HTERT RPE-1 (cell line): ENCODE measurements around the gene EMSY.
"Not testable (repeated sequence)": the region's sequence is repeated elsewhere in the genome, so short reads cannot be mapped to it uniquely, and the experiment has no call there.

Source experiments
- in situ Hi-C: fragments of 300-500 bp; cut with MboI; formaldehyde crosslinking; loops from 4 replicates; pipeline ENCODE4 v1.14.3; 2020; ENCODE audit warnings: low sequenced_read_pairs

EMSY gene

GRCh38 chr11:76562541-76562940, 117.7 kb downstream of the EMSY start:
- in situ Hi-C loops = no loop called here

DNA sequence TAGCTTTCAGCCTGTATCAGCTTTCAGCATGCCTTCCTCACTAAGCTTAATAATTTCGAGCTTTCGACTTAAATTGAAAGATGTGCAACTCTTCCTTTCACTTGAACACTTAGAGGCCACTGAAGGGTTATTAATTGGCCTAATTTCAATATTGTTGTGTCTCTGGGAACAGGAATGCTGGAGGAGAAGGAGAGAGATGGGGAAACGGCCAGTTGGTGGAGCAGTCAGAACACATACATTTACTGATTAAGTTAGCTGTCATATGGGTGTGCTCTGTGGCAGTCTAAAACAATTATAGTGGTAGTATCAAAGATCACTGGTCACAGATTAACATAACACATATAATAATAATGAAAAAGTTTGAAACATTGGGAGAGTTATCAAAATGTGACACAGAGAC, 119.5 kb downstream of the EMSY start:
- in situ Hi-C loops = no loop called here

DNA sequence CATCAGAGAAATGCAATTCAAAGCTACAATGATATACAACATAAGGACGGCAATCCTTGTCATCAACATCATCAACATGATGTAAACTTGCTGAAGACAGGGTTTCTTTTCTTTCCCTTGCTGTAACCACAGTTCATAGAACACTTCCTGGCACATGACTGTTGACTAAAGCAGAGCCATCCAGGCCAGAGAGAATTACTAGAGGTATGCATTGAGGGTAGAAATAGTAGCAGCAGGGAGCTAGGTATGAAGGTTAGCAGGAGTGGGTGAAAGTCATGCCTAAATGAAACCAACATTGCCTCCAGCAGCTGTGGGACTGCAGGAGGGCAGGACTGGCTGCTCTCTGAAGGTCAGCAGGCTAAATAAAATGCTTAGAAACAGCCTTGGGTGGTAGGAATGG, 122.0 kb downstream of the EMSY start:
- in situ Hi-C loops = no loop called here

GRCh38 chr11:76567261-76567660, 122.4 kb downstream of the EMSY start:
- in situ Hi-C loops = no loop called here

GRCh38 chr11:76568139-76568538, 123.3 kb downstream of the EMSY start:
- in situ Hi-C loops = no loop called here

DNA sequence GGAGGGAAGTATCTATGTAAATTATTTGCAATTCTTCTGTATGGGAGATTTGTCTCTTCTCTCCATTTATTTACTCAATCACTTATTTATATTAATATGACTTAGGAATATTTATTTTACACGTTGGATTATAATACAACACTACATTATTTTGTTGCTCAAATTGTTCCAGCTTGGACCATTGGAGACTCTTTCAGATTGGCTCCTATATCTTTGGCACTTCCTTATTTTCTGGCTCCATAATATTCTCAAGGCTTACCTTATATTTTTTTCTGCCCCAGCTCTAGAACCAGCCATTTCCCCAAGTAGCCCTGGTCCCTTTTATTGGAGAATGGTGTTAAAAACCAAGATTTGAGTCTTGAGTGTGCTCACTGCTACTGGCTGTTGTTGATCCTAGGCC, 123.8 kb downstream of the EMSY start:
- in situ Hi-C loops = no loop called here

GRCh38 chr11:76572181-76572875, 127.5 kb downstream of the EMSY start:
- in situ Hi-C loops = not testable (repeated sequence)

GRCh38 chr11:76574406-76574805, 129.6 kb downstream of the EMSY start:
- in situ Hi-C loops = no loop called here

GRCh38 chr11:76574879-76575278, 130.1 kb downstream of the EMSY start:
- in situ Hi-C loops = no loop called here

DNA sequence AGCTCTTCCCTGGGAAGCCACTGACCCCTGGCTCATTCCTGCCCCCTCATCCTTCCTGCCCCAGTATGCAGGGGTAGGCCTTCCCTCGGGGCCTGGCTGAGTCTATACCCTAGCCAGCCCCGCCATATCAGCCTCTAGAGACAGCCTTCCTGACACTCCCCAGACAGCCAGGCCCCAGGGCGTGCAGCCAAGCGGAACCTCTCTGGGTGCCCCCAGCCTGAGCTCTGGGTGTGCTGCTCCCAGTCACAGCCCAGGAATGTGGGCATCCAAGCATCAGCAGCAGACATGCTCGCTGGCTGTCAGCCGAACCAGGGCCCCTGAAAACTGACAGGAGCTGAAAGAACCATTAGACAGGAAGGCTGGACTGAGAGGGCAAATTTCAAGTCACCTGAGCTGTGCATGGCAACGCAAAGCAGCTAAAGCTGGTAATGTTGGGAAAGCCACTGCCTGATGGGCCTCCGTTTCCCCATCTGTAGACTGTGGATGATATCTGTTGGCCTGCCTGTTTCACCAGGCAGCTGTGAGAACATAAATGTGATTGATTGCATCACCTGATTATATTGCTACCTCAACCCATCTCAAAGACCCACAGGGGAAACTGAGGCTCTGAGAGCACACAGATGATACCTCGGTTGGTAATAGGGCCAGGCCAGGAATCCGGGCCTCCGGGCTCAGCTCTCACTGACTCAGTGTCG, 132.6 kb downstream of the EMSY start:
- in situ Hi-C loops = no loop called here

GRCh38 chr11:76577921-76578653, 133.3 kb downstream of the EMSY start:
- in situ Hi-C loops = no loop called here

- in situ Hi-C loops = no loop called here
These were observed 133.8 kb downstream of the EMSY start for GRCh38 chr11:76578654-76579055.

- in situ Hi-C loops = no loop called here
These were observed 134.4 kb downstream of the EMSY start for GRCh38 chr11:76579056-76579751.

DNA sequence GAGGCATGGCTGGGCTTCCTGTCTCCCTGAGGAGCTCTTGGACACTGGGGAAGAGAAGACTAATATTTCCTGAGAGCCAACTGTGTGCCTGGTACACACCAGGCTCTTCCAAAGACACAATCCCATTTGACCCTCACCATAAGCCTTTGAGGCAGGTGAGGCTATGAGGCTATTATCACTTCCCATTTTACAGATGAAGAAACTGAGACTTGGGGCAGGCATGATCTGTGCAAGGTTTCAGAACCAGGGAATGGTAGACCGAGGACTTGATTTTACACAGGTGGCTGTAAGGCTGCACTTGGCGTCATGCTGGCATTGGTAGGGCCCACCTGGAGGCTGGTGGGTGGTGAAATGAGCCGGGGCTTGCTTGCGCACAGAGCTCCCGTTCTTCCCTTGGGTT, 134.9 kb downstream of the EMSY start:
- in situ Hi-C loops = no loop called here

DNA sequence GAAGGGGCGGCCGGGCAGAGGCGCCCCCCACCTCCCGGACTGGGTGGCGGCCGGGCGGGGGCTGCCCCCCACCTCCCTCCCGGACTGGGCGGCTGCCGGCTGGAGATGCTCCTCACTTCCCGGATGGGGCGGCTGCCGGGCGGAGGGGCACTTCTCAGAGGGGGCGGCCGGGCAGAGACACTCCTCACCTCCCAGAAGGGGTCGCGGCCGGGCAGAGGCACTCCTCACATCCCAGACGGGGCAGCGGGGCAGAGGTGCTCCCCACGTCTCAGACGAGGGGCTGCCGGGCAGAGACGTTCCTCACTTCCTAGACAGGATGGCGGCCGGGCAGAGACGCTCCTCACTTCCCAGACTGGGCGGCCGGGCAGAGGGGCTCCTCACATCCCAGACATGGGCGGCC, 137.7 kb downstream of the EMSY start:
- in situ Hi-C loops = not testable (repeated sequence)

DNA sequence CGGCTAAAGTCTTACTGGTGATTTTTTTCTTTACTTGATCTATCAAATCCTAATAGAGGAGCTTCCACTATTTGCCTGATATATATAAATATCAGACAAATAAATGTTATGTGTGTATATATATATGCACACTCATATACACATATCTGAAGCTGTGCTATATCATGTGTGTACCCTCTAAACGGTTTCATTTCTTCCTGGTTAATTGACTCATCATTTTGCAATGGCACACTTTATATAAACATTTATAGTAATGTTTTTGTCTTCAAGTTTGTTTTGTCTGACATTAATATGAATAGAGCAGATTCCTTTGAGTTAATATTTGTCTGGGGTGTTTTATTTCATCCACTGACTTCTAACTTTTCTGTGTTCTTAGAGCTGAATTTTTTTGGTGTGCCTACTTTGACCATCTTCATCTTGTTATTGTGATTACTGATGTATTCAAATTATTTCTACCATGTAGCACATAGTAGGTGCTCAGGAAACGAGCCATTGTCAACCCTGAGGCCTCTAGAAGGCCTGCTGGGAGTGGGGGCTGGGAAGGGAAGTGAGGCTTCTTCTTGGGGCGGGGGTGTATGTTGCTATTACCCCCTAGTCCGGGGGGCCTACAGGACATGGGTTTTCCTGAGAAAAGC, 143.1 kb downstream of the EMSY start:
- in situ Hi-C loops = no loop called here

GRCh38 chr11:76588455-76589325, 143.9 kb downstream of the EMSY start:
- in situ Hi-C loops = no loop called here

DNA sequence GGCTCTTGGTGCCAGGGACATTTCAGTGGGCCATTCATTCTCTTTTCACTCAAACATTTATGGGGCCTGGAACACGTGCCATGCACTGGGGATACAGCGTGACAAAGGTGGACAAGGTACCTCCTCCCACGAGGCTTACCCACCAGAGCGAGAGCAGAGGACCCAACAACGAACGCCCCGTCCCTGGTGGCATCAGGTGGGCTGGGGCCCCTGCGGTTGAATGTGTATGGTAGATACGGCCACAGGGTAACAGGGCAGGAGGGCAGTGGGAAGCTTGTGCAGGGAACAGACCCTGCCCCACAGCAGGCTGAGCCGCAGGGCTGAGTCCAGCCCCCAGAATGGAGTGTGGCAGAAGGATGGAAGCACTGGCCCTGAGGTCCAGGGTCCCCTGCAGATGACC, 144.7 kb downstream of the EMSY start:
- in situ Hi-C loops = no loop called here

DNA sequence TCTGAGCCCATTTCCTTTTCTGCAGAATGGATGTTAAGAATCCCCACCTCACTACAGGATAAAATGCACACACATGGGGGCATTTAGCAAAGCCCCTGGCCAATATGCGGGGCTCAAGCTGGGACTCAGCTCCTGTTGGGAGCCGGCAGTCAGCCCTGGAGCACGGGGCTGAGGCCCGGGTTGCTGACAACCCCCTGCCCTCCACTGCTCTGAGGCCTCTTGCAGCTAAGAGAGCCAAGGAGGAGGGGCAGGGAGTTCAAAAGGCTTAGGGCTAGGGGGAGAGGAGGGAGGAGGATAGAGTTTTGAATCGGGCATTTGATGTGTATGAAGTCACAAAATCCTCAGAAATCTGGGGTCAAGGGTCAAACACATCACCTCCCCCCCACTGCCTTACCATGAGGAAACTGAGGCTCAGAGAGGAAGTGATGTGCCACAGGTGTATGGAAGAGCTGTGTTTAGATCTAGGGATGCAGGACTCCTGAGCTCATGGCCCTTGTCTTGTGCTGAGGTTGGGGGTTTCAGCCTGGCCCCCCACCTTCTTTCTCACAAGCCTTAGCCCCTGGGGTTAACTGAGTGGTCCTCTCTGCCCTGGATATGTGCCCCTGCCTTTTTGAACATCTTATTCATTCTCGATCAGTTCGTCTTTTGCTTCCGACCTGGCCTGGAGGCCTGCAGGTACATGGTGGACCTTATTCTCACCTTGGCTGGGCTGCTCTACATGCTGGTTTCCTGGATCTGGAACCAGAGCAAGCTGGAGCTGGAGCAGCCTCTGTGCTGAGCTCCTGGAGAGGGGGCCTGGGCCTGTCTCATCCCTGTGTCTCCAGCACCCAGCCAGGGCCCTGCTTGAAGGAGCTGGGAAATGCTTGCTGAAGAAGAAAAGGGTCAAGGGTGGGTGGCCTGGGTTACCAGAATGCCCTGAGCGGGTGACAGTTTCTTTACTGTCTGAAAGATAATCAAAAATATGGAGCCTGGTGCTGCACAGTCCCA, 145.4 kb downstream of the EMSY start:
- in situ Hi-C loops = no loop called here
